Left hindlimb (tissue), 1 donor: ENCODE data around the gene ZMYND8.

Experiments used
- DNase-seq: peaks from one replicate; pipeline ENCODE4 v3.0.0-alpha.2; 2018

The ZMYND8 gene

DNA sequence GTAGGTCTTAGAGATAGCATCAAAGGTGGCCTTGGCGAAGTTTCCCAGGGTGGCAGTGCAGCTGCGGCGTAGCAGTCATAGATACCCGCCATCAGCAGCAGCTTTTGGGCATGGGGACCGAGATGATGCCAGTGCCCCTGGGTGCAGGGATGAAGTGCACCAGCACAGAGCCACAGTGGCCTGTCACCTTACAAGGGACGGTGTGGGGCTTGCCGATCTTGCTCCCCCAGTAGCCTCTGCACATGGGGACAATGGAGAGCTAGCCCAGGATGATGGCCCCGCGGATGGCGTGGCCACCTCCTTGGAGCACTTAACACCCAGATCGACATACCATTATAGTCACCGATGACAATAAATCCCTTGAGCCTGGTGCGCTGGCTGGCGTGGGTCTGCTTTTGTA, 195.5 kb downstream of the ZMYND8 start:
- DNase-seq: no peak

DNA sequence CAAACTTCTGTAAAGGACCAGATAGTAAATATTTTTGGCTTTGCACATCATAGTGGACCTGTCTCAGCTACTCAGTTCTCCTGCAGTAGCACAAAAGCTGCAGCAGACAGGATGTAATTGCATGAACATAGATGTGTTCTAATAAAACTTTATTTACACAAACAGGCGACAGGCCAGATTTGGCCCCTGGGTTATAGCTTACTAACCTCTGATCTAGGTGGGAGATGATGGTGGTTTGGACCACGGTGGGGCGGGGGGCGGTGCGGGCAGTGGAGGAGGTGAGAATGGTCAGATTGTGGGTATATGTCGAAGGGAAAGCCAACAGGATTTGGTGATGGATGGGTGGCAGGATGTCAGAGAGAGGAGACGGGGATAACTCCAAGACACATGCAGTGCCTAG, 196.3 kb downstream of the ZMYND8 start:
- no peak for DNase-seq
